H1 (cell line): Measurements from ENCODE around the gene LHPP. TPM values are rescaled to one million over a fixed set of nuclear protein-coding genes. Genes with fewer than 3 reads are reported as not detected.

Source experiments
- SIN3A ChIP-seq, 2 experiments: IDR thresholded peaks in 1 of 2; conservative IDR thresholded peaks in 1 of 2; 2 replicates each; pipeline ENCODE4 v1.6.1; 2011 to 2012; ENCODE audit warnings: low read length in 2 of 2, improper control_type of control experiment in 1 of 2, low read depth in 1 of 2, mild to moderate bottlenecking in 1 of 2
- polyA plus RNA-seq, 7 experiments: library from polyadenylated mRNA; depleted of rRNA in 3 of 7; stranded (reverse) in 5 of 7; unstranded in 2 of 7; fragments of >200 nt in 5 of 7; fragments of 200-250 nt in 2 of 7; gene quantifications; 1 replicate in 5 of 7; 2 replicates in 1 of 7; 4 replicates in 1 of 7; pipeline versions ENCODE4 v1.2.1 to v1.2.3, GENCODE V29; 2011 to 2013; ENCODE audit warnings: missing spikeins in 2 of 7, mixed read lengths in 2 of 7
- total RNA-seq: library from RNA; stranded (reverse); fragmentation: NEBNext Ultra II Directional; extraction: Animal tissue kit (Norgen Biotek cat#: 25700); gene quantifications from 2 replicates; pipeline ENCODE4 v1.2.1, GENCODE V29; 2021

The LHPP gene
- total and polyA plus RNA-seq, 2 of the 8 experiments (the other 6 are each of a cell fraction or from before 2014, with no cell fraction given): 26.0 to 45.0 TPM

DNA sequence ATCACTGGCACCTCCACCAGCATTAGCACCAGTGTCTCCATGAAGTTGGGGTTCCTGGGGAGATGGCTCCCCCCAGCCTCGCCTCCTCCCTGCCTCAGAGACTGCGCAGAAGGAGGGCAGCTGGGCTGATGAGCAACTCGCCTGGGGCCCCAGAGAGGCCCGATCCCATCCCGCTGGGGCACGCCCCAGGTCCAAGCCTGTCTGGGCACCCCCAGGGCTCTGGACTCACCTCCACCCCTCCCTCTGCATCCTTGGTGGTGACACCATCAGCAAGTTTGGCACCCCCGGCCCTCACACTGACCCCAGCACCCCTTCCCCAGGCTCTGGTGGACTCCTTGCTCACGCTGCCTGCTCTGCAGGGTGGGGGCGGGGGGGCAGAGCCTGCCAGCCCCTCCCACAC, 89.5 kb downstream of the LHPP start (continued):
- TF ChIP-seq SIN3A (conservative IDR thresholded peaks at IDR 0.05 in 1 of 2, IDR thresholded peaks at IDR 0.05 in 1 of 2; ENCODE audit: low read depth in 1 of 2, low read length in 2 of 2): no peak
